PFSK-1 (cell line): ENCODE measurements around the gene CHD5.

ENCODE experiments used
- FOXP2 ChIP-seq: optimal IDR thresholded peaks from 2 replicates; pipeline ENCODE3; 2011; ENCODE audit warnings: borderline replicate concordance, control low read depth, inconsistent platforms; ENCODE audit not compliant: insufficient read depth; ENCODE audit errors: extremely low read length, extremely low read depth
- POLR2AphosphoS5 ChIP-seq: IDR thresholded peaks from 2 replicates; pipeline ENCODE4 v1.6.1; 2012; ENCODE audit warnings: low read depth, mild to moderate bottlenecking, control low read depth, low read length, moderate library complexity
- REST ChIP-seq, 2 experiments: IDR thresholded peaks; 2 replicates each; pipeline versions ENCODE4 v1.6.1 to v1.8.0; 2011 to 2012; ENCODE audit warnings: low read depth in 2 of 2, low read length in 2 of 2, control low read depth in 1 of 2, inconsistent platforms in 1 of 2, mild to moderate bottlenecking in 1 of 2, moderate library complexity in 1 of 2; ENCODE audit not compliant: insufficient read depth in 1 of 2
- SIN3A ChIP-seq: IDR thresholded peaks from 2 replicates; pipeline ENCODE4 v1.6.1; 2012; ENCODE audit warnings: mild to moderate bottlenecking, low read length, moderate library complexity, borderline replicate concordance; ENCODE audit not compliant: insufficient read depth
- TAF1 ChIP-seq: IDR thresholded peaks from 2 replicates; pipeline ENCODE4 v1.6.1; 2012; ENCODE audit warnings: low read length, control low read depth, borderline replicate concordance; ENCODE audit not compliant: insufficient read depth

The CHD5 gene

DNA sequence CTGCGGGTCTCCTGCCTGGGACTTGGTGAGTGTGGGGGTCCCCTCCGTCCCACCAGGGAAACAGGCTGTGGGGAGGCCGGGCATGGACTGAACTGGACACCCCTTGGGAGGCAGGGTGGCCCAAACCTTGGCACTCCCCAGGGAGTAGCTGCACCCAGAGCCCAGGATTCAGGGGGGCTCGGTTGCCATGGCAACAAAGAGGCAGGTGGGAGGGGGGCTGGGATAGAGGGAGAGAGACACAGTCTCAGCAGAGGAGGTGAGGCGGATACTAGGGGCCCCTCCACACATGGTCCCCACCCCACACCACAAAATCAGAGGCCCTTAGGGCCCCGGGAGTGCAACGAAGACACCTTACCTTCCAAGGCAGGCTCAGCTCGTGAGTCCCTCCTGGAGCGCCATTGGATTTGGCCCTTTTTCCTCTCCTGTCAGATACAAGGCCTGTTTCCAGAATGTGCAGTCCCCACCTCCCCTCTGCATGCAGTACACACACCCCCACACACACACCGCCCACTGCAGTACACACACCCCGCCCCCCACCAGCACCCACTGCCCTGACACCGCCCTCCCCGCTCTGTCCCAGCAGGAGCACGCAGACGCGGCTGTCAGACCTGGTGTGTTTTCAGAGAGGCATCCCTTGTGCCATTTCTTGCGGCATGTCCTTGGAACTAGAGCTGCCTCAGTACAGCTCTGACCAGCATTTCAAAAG lies 107.2 kb downstream of the CHD5 start:
- TF ChIP-seq POLR2AphosphoS5 (no peak), SIN3A (no peak), FOXP2 (no peak), REST (IDR thresholded peaks at IDR 0.05; ENCODE audit: insufficient read depth in 1 of 2, low read depth in 2 of 2, low read length in 2 of 2) (no peak)

DNA sequence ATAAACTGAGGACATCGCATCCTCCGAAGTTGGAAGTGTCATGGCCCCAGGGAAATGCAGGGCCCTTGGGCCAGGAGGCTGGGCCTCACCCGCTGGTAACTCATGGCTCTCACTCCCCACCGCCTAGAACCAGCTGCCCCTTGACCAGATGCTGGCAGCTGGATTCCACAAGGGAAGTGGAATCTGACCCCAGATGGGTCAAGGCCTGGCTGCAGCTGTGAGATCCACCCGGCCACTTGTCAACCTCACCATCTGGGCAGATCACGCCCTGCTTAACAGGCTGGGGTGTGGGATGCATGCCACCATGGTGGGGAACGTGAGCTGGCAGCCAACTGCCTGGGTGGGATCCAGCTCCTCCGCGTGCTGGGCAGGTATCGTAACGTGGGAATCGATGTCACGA lies 108.9 kb downstream of the CHD5 start:
- no peak for TF ChIP-seq FOXP2
- no peak for TF ChIP-seq POLR2AphosphoS5
- TF ChIP-seq REST (IDR thresholded peaks at IDR 0.05; ENCODE audit: insufficient read depth in 1 of 2, low read depth in 2 of 2, low read length in 2 of 2), result no peak
- no peak for TF ChIP-seq TAF1
- TF ChIP-seq SIN3A, result no peak

- TF ChIP-seq POLR2AphosphoS5 (no peak), SIN3A (no peak)
Measured at GRCh38 chr1:6070450-6070974, 109.6 kb downstream of the CHD5 start.

DNA sequence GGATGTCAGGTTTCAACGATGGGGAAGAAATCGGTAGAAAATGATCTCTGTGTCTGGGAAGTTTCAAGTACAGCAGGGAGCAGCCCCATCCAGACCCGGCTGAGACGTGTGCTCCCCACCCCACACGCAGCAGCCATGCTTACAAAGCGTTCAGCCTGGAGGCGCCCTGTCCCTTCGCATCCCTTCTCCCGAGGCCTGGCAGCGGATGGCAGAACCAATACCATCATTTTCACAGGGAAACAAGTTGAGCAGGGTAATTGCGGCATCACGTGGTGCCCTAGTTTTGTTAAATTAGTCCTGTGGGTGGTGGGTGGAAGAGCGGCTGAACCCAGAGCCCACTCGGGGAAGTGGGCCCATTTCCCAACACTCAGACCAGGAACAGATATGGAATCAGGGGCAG lies 110.5 kb downstream of the CHD5 start:
- TF ChIP-seq TAF1, result no peak
- TF ChIP-seq REST (IDR thresholded peaks at IDR 0.05; ENCODE audit: insufficient read depth in 1 of 2, low read depth in 2 of 2, low read length in 2 of 2), result no peak
- TF ChIP-seq SIN3A, result no peak
- TF ChIP-seq FOXP2, result no peak
- no peak for TF ChIP-seq POLR2AphosphoS5

DNA sequence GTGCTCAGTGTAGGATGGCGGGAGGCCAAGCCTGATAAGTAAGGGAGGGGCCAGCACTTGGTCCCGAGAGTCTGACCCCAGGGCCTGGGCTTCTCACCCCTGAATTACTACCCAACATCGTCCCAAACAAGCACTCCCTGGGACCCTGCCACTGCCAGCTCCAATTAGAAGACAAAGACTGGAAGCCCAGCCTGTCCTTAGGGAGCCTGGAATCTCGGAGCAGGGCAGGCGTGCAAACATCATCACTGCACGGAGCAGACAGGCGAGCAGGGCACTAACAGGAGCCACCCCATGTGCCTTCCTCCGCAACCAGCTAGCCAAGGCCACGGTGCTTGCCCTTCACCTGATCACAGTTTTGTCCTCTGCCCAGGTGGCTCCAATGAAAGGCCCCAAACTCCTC lies 111.2 kb downstream of the CHD5 start:
- TF ChIP-seq FOXP2, result no peak
- TF ChIP-seq TAF1, result no peak
- TF ChIP-seq POLR2AphosphoS5, result no peak
- no peak for TF ChIP-seq SIN3A
- TF ChIP-seq REST (IDR thresholded peaks at IDR 0.05; ENCODE audit: insufficient read depth in 1 of 2, low read depth in 2 of 2, low read length in 2 of 2), result no peak
